K562 (cell line): ENCODE data around the gene ISG20L2. TPM values are rescaled to one million over a fixed set of nuclear protein-coding genes. Genes with fewer than 3 reads are reported as not detected.

ENCODE experiments used
- ASH1L ChIP-seq: fragments of 450-650 bp; IDR thresholded peaks from 2 replicates; pipeline ENCODE4 v1.6.1; 2018; ENCODE audit warnings: borderline replicate concordance, mild to moderate bottlenecking, low read depth; ENCODE audit not compliant: partially characterized antibody
- ATF4 ChIP-seq: fragments of 450-650 bp; formaldehyde crosslinking; IDR thresholded peaks from 2 replicates; pipeline ENCODE4 v1.4.0; 2022; ENCODE audit warnings: mild to moderate bottlenecking, moderate library complexity
- COPS2 ChIP-seq: fragments of 450-650 bp; conservative IDR thresholded peaks from 2 replicates; pipeline ENCODE4 v1.6.1; 2016; ENCODE audit warnings: mild to moderate bottlenecking, moderate library complexity
- E2F8 ChIP-seq: fragments of 450-650 bp; IDR thresholded peaks from 2 replicates; pipeline ENCODE4 v1.7.1; 2018; ENCODE audit warnings: mild to moderate bottlenecking, low read depth; ENCODE audit not compliant: partially characterized antibody
- FOXK2 ChIP-seq, 2 experiments: fragments of 450-650 bp; IDR thresholded peaks in 1 of 2; conservative IDR thresholded peaks in 1 of 2; 2 replicates each; pipeline ENCODE4 v1.6.1; 2016; ENCODE audit warnings: low read depth in 2 of 2, mild to moderate bottlenecking in 1 of 2
- HEY1 ChIP-seq: fragments of 250-450 bp; sonication (Bioruptor Pico); IDR thresholded peaks from 2 replicates; pipeline ENCODE4 v1.5.0; 2020; ENCODE audit warnings: mild to moderate bottlenecking, moderate library complexity, borderline replicate concordance
- HOXB6 ChIP-seq: fragments of 250-450 bp; sonication (Bioruptor Pico); IDR thresholded peaks from 2 replicates; pipeline ENCODE4 v1.5.1; 2022; ENCODE audit warnings: mild to moderate bottlenecking, borderline replicate concordance
- IFI16 ChIP-seq: fragments of 250-450 bp; sonication (Bioruptor Pico); IDR thresholded peaks from 2 replicates; pipeline ENCODE4 v2.1.2; 2022; ENCODE audit warnings: mild to moderate bottlenecking, inconsistent platforms
- MTF1 ChIP-seq: fragments of 250-450 bp; sonication (Bioruptor Pico); IDR thresholded peaks from 2 replicates; pipeline ENCODE4 v1.9.0; 2021; ENCODE audit warnings: moderate library complexity, mild to moderate bottlenecking, inconsistent platforms, borderline replicate concordance
- NEUROD1 ChIP-seq: fragments of 150-350 bp; IDR thresholded peaks from 2 replicates; pipeline ENCODE4 v1.6.1; 2014; ENCODE audit warnings: borderline replicate concordance, low read length, low read depth; ENCODE audit not compliant: partially characterized antibody
- NFXL1 ChIP-seq: fragments of 450-650 bp; formaldehyde crosslinking; IDR thresholded peaks from 2 replicates; pipeline ENCODE4 v1.4.0; 2021; ENCODE audit warnings: mild to moderate bottlenecking
- NR2F6 ChIP-seq: fragments of 450-650 bp; formaldehyde crosslinking; IDR thresholded peaks from 2 replicates; pipeline ENCODE4 v1.4.0; 2020; ENCODE audit warnings: mild to moderate bottlenecking
- PHF21A ChIP-seq: fragments of 450-650 bp; IDR thresholded peaks from 2 replicates; pipeline ENCODE4 v1.6.1; 2017; ENCODE audit warnings: low read depth, borderline replicate concordance
- SETDB1 ChIP-seq: IDR thresholded peaks from one replicate; pipeline ENCODE4 v1.6.1; 2012; ENCODE audit warnings: low read length, control low read depth, inconsistent platforms
- SMARCB1 ChIP-seq: IDR thresholded peaks from 2 replicates; pipeline ENCODE4 v1.6.1; 2011; ENCODE audit warnings: improper control_type of control experiment, low read depth; ENCODE audit not compliant: insufficient read length
- SMARCE1 ChIP-seq: fragments of 450-650 bp; IDR thresholded peaks from 2 replicates; pipeline ENCODE4 v1.7.1; 2016; ENCODE audit warnings: mild to moderate bottlenecking
- SREBF2 ChIP-seq: sonication (generic); formaldehyde crosslinking; IDR thresholded peaks from 2 replicates; pipeline ENCODE4 v1.4.0; 2020; ENCODE audit warnings: mild to moderate bottlenecking, missing genetic modification reagents
- TEAD4 ChIP-seq, 2 experiments: sonication (generic) in 1 of 2; formaldehyde crosslinking in 1 of 2; IDR thresholded peaks; 2 replicates each; pipeline versions ENCODE4 v1.6.1 to v1.8.0; 2012 to 2022; ENCODE audit warnings: borderline replicate concordance in 1 of 2, inconsistent platforms in 1 of 2, low read length in 1 of 2, mild to moderate bottlenecking in 1 of 2, missing genetic modification reagents in 1 of 2
- ZBTB9 ChIP-seq: fragments of 450-650 bp; formaldehyde crosslinking; IDR thresholded peaks from 2 replicates; pipeline ENCODE4 v1.4.0; 2020; ENCODE audit warnings: mild to moderate bottlenecking, moderate library complexity
- ZFP1 ChIP-seq: fragments of 450-650 bp; formaldehyde crosslinking; IDR thresholded peaks from 2 replicates; pipeline ENCODE4 v1.4.0; 2020; ENCODE audit warnings: mild to moderate bottlenecking, mixed read lengths
- ZNF184 ChIP-seq: sonication (generic); formaldehyde crosslinking; IDR thresholded peaks from 2 replicates; pipeline ENCODE4 v1.5.0; 2020; ENCODE audit warnings: missing genetic modification reagents
- ZNF24 ChIP-seq: fragments of 450-650 bp; IDR thresholded peaks from 2 replicates; pipeline ENCODE4 v1.6.1; 2016
- ZNF3 ChIP-seq: fragments of 250-450 bp; sonication (Bioruptor Pico); IDR thresholded peaks from 2 replicates; pipeline ENCODE4 v1.5.0; 2021; ENCODE audit warnings: mild to moderate bottlenecking, moderate library complexity
- ZNF77 ChIP-seq: fragments of 250-450 bp; sonication (Bioruptor Pico); IDR thresholded peaks from 2 replicates; pipeline ENCODE4 v1.5.0; 2020
- ZNF79 ChIP-seq: fragments of 250-450 bp; sonication (Bioruptor Pico); IDR thresholded peaks from 2 replicates; pipeline ENCODE4 v1.4.0; 2020; ENCODE audit warnings: low read depth, mild to moderate bottlenecking, moderate library complexity
- polyA plus RNA-seq, 8 experiments: library from polyadenylated mRNA; depleted of rRNA in 4 of 8; stranded (reverse) in 5 of 8; unstranded in 3 of 8; fragments of >200 nt; fragmentation: Nextera tagmentation in 2 of 8; fragmentation: Illumina TruSeq in 1 of 8; extraction: Ambion mirVana in 2 of 8; extraction: Trizol in 1 of 8; gene quantifications; 2 replicates each; pipeline versions ENCODE4 v1.2.1 to v1.2.3, GENCODE V29; 2011 to 2014; ENCODE audit warnings: inconsistent platforms in 1 of 8, missing spikeins in 1 of 8
- total RNA-seq, 7 experiments: library from RNA; depleted of rRNA in 6 of 7; stranded (reverse); fragments of >200 nt in 6 of 7; fragmentation: Illumina TruSeq in 2 of 7; extraction: Trizol in 2 of 7; gene quantifications; 2 replicates each; pipeline versions ENCODE4 v1.2.1 to v1.2.3, GENCODE V29; 2011 to 2021; ENCODE audit warnings: low replicate concordance in 1 of 7

The ISG20L2 gene
- total and polyA plus RNA-seq, 9 of the 15 experiments (the other 6 are each of a cell fraction or from before 2014, with no cell fraction given) = 21.3 to 130 (median 50.3) TPM

- TF ChIP-seq ASH1L (peak; percentile 80), SREBF2 (CRISPR knock-in tag) (0 out of 2 replicates have a peak, but pooled peaks have one; percentile 73), MTF1 (CRISPR knock-in tag) (no peak), NR2F6 (CRISPR knock-in tag) (no peak), SETDB1 (no peak), ZFP1 (CRISPR knock-in tag) (no peak), NEUROD1 (no peak), ZNF184 (CRISPR knock-in tag) (no peak), SMARCB1 (no peak), PHF21A (no peak), FOXK2 (conservative IDR thresholded peaks at IDR 0.05 in 1 of 2, IDR thresholded peaks at IDR 0.05 in 1 of 2; ENCODE audit: low read depth in 2 of 2) (peak in 1 of 2 experiments; percentile 42; a peak in 3 of 4 replicates), ZNF79 (CRISPR knock-in tag) (no peak), COPS2 (no peak), NFXL1 (no peak), ATF4 (peak; percentile 39; the same call in 1 of the 2 replicates), SMARCE1 (no peak), ZBTB9 (peak; percentile 38; the same call in 1 of the 2 replicates), HEY1 (no peak), IFI16 (no peak), ZNF3 (CRISPR knock-in tag) (no peak), E2F8 (peak; percentile 44), HOXB6 (CRISPR knock-in tag) (no peak), ZNF77 (CRISPR knock-in tag) (no peak), TEAD4 (IDR thresholded peaks at IDR 0.05; ENCODE audit: low read length) (no peak; the same call in none of the 2 replicates), TEAD4 (CRISPR knock-in tag; IDR thresholded peaks at IDR 0.05; ENCODE audit: borderline replicate concordance) (no peak), ZNF24 (no peak)
Observed at GRCh38 chr1:156767101-156767878, 38.7 kb upstream of the ISG20L2 start, which contains the start of gene PRCC (continued).
